Ovary (tissue), 9 donors: Measurements from ENCODE around the gene LHFPL6. TPM values are rescaled to one million over a fixed set of nuclear protein-coding genes. Genes with fewer than 3 reads are reported as not detected.

Experiments used
- DNase-seq, 5 donors: peaks; one replicate each; pipeline ENCODE4 v3.0.0-alpha.2; 2019 to 2020
- H3K27ac ChIP-seq, 2 donors: fragments of 200-600 bp; one replicate each; pipeline versions ENCODE4 v1.5.1 to v1.8.0; 2019 to 2022
- H3K27me3 ChIP-seq: fragments of 200-600 bp; one replicate; pipeline ENCODE4 v1.8.0; 2022
- H3K36me3 ChIP-seq: fragments of 200-600 bp; sonication (generic); one replicate; pipeline ENCODE4 v1.5.1; 2019
- H3K4me1 ChIP-seq: one replicate; pipeline ENCODE4 v1.8.1; 2013; ENCODE audit warnings: mild to moderate bottlenecking, moderate library complexity; ENCODE audit not compliant: insufficient read depth
- H3K4me3 ChIP-seq: fragments of 200-600 bp; sonication (generic); one replicate; pipeline ENCODE4 v1.5.1; 2017
- H3K9me3 ChIP-seq, 2 donors: fragments of 200-600 bp in 1 of 2; sonication (generic) in 1 of 2; one replicate each; pipeline versions ENCODE4 v1.5.1 to v1.8.1; 2013 to 2019; ENCODE audit warnings: mild to moderate bottlenecking in 1 of 2, moderate library complexity in 1 of 2
- EP300 ChIP-seq: sonication (generic); formaldehyde crosslinking; IDR thresholded peaks from one replicate; pipeline ENCODE4 v1.6.1; 2017; ENCODE audit warnings: antibody characterized with exemption
- POLR2A ChIP-seq: fragments of 450-650 bp; IDR thresholded peaks from one replicate; pipeline ENCODE4 v1.6.1; 2017; ENCODE audit warnings: antibody characterized with exemption, mild to moderate bottlenecking, moderate library complexity
- WGBS, 3 donors: extraction: QIAGEN DNeasy Blood & Tissue Kit in 1 of 3; methylation state at CpG; one replicate each; pipeline versions ENCODE4 v1.1.5 to v1.1.7; 2013 to 2017; 5-methylcytosine and 5-hydroxymethylcytosine counted together
- intact Hi-C, 4 donors: fragments of 100-400 bp; cut with DNase I; formaldehyde crosslinking; loops; one replicate each; pipeline versions ENCODE4 v1.11.0 to v1.15.1; 2022 to 2023
- polyA plus RNA-seq, 2 donors: library from polyadenylated mRNA; stranded (reverse); fragments of 200-250 nt in 1 of 2; fragments of 350-450 nt in 1 of 2; fragmentation: Illumina TruSeq in 1 of 2; extraction: RNeasy Lipid Tissue Mini Kit (QIAGEN cat#74804) in 1 of 2; gene quantifications; one replicate each; pipeline ENCODE4 v1.2.3, GENCODE V29; 2013 to 2014
- total RNA-seq, 7 donors: library from RNA; depleted of rRNA in 2 of 7; stranded (reverse); fragments of >200 nt in 2 of 7; fragmentation: NEBNext Ultra II Directional in 3 of 7; extraction: Animal tissue kit (Norgen Biotek cat#: 25700) in 3 of 7; gene quantifications; one replicate each; pipeline versions ENCODE4 v1.1.0 to v1.2.4, GENCODE V29; 2016 to 2023
- TF ChIP-seq, protein P1 (sequence below), 3 donors: fragments of 450-650 bp in 2 of 3; fragments of 200-600 bp in 1 of 3; IDR thresholded peaks; one replicate each; pipeline versions ENCODE4 v1.5.1 to v1.8.0; 2016 to 2022; ENCODE audit warnings: antibody characterized with exemption in 3 of 3, mild to moderate bottlenecking in 1 of 3
- donor health status: DM: no; HTN: no; CAD: no; lungs with moderate emphysema.
- donor health status: DM: no; HTN: no; CAD: no.
- donor health status: Bipolar disorder and iron deficiency.
- donor health status: DM: yes; HTN: yes; CAD: no.
- donor health status: DM: no; HTN: no; CAD: no.
- donor health status: DM: yes; HTN: yes; CAD: no.

The LHFPL6 gene
- total and polyA plus RNA-seq, 9 donors, result 19.7 to 136 (median 42.4) TPM

DNA sequence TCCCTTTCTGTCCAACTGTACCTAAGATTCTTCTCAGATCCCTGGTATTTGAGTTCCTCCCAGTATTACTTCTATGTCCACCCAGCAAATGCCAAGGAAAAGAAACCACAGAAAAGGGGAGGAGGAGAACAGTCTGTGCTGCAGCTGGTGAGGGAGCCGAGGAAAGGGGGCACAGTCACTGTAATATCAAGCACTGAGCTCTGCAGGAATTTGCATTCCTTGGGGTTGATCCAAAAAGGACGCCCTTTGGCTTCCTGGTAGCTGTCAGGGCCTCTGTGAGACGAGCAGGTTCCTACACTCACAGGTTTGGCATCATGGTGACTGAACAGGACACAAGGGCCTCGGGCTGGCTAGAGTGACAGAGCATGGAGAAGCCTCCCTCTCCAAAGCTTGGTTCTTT lies 291.4 kb downstream of the LHFPL6 start:
- Histone ChIP-seq H3K9me3 (no peaks in the 10 kb centered on the region), H3K4me3 (no peak overlapping the region), H3K27me3 (no peaks in the 10 kb centered on the region), H3K36me3 (no peaks in the 10 kb centered on the region), H3K4me1 (no peaks in the 10 kb centered on the region), H3K27ac (no peak overlapping the region)
- DNase-seq, result no peak
- TF ChIP-seq EP300, result no peak
- TF ChIP-seq, protein P1, sequence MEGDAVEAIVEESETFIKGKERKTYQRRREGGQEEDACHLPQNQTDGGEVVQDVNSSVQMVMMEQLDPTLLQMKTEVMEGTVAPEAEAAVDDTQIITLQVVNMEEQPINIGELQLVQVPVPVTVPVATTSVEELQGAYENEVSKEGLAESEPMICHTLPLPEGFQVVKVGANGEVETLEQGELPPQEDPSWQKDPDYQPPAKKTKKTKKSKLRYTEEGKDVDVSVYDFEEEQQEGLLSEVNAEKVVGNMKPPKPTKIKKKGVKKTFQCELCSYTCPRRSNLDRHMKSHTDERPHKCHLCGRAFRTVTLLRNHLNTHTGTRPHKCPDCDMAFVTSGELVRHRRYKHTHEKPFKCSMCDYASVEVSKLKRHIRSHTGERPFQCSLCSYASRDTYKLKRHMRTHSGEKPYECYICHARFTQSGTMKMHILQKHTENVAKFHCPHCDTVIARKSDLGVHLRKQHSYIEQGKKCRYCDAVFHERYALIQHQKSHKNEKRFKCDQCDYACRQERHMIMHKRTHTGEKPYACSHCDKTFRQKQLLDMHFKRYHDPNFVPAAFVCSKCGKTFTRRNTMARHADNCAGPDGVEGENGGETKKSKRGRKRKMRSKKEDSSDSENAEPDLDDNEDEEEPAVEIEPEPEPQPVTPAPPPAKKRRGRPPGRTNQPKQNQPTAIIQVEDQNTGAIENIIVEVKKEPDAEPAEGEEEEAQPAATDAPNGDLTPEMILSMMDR (IDR thresholded peaks at IDR 0.05), result no peak
- TF ChIP-seq POLR2A, result no peak
- WGBS, 3 donors, result 47 to 62% (median 50%) methylated on average over 4 of the region's 4 CpGs
- intact Hi-C loops, result no loop called here

DNA sequence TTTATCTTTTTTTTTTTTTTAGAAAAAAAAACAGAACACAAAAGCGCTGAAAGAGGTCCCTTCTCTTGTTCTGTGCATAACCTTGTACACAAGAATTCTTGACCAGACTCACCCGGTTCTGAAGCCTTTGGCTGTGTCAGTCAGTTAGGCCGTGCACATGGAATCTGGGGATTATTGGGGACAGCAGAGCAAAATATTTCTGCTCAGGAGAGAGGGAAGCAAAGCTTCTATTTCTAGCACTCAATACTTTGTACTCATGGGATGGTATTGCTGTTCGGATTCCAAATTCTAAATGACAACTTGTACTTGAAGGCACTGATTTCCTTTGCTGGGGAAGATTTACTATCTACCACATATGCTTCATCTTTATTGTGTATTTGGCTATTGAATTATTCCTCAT lies 292.0 kb downstream of the LHFPL6 start:
- H3K27me3 ChIP-seq, result no peaks in the 10 kb centered on the region
- DNase-seq, result no peak
- H3K27ac ChIP-seq, result no peak overlapping the region
- no peaks in the 10 kb centered on the region for H3K36me3 ChIP-seq
- no peak overlapping the region for H3K4me3 ChIP-seq
- H3K9me3 ChIP-seq, result no peaks in the 10 kb centered on the region
- H3K4me1 ChIP-seq, result no peaks in the 10 kb centered on the region
- intact Hi-C loops, result no loop called here
- WGBS, 3 donors, result 77 to 87% (median 80%) methylated on average over 4 of the region's 4 CpGs
- no peak for TF ChIP-seq POLR2A
- TF ChIP-seq, protein P1 (IDR thresholded peaks at IDR 0.05), result no peak
- TF ChIP-seq EP300, result no peak

DNA sequence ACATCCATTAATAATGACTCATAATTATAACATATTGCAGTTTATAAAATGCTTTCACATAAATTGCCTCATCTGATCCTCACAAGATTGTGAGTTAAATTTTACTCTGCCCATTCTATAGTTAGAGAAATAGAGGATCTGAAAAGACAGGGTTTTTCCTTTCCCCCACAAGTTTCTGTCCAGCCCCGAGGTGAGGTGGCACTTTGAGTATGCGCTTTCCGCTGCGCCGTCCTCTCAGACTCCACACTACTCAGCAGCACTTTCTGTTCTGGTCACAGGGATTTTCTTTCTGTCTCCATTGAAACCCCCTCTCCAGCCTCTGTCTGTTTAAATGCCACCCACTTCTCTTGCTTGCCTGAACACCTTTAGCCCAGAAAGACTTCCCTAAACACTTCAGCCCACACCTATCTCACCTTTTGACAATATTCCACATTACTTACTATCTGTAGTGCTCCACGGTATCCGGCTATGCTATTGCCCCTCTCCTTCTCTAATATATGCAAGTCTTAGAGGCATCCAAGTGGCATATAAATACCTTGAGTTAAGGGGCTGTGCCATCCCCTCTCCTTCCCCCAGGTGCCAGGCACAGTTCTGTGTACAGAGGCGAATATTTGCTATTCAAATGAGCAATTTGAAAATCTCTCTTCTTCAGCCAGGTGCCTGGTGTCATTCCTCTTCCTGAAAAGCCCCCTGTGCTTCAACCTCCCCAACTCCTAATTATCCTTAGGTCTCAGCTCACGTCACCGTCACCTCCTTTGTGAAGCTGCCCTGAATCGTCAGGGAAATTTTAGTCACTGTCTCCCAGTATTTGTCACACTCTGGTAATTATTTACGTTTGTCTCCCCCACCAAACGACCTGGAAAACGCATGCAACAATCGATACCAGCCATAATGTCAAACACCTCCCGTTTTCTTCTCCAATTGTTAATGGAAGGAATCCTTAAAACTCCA lies 296.1 kb downstream of the LHFPL6 start:
- no peaks in the 10 kb centered on the region for H3K9me3 ChIP-seq
- TF ChIP-seq POLR2A (no peak), EP300 (no peak)
- TF ChIP-seq, protein P1 (IDR thresholded peaks at IDR 0.05), result no peak
- 80 to 83% (median 82%) methylated on average over 16 of the region's 16 CpGs for whole genome bisulfite sequencing, 3 donors
- intact Hi-C loops, result no loop called here
- no peak overlapping the region for H3K4me3 ChIP-seq
- no peaks in the 10 kb centered on the region for H3K27me3 ChIP-seq
- no peaks in the 10 kb centered on the region for H3K36me3 ChIP-seq
- DNase-seq, result no peak
- H3K4me1 ChIP-seq, result no peaks in the 10 kb centered on the region
- no peak overlapping the region for H3K27ac ChIP-seq

DNA sequence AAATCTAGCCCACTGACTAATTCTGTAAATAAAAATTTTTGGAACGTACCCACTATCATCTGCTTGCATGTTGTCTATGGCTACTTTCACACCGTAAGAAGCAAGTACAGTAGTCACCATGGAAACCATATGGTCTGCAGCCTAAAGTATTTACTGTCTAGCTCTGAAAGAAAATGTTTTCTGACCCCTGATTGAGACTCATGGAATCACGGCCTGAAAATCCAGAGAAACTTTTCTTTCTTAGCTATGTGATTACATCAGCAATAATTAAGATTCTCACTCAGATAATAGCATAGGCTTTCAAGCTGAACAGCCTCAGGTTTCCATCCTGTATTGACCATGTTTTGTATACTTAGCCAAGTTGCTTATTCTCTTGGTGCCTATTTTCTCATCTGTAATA lies 300.2 kb downstream of the LHFPL6 start:
- Histone ChIP-seq H3K4me3 (no peak overlapping the region), H3K27ac (no peak overlapping the region), H3K36me3 (no peaks in the 10 kb centered on the region), H3K27me3 (no peaks in the 10 kb centered on the region), H3K4me1 (no peaks in the 10 kb centered on the region), H3K9me3 (no peaks in the 10 kb centered on the region)
- WGBS, 3 donors, result 80 to 85% (median 81%) methylated on average over 3 of the region's 3 CpGs
- TF ChIP-seq EP300 (no peak), POLR2A (no peak)
- TF ChIP-seq, protein P1 (IDR thresholded peaks at IDR 0.05), result no peak
- DNase-seq, result no peak
- intact Hi-C loops, result no loop called here
